GM18867 (cell line): Measurements from ENCODE around the gene CST5.
"Not testable (repeated sequence)": the region's sequence is repeated elsewhere in the genome, so short reads cannot be mapped to it uniquely, and the experiment has no call there.

Experiments used
- ATAC-seq: cut with Tn5 transposase; IDR thresholded peaks from one replicate; pipeline ENCODE4 v1.9.1; 2021; ENCODE audit warnings: mild to moderate bottlenecking, moderate library complexity; ENCODE audit not compliant: unreplicated experiment

CST5 gene

GRCh38 chr20:23879328-23879798, at the start of gene CST5:
TSS of gene CST5 (minus strand) at chr20:23879748. CDS start at chr20:23879676, 72 bp downstream.
- ATAC-seq: no peak

DNA sequence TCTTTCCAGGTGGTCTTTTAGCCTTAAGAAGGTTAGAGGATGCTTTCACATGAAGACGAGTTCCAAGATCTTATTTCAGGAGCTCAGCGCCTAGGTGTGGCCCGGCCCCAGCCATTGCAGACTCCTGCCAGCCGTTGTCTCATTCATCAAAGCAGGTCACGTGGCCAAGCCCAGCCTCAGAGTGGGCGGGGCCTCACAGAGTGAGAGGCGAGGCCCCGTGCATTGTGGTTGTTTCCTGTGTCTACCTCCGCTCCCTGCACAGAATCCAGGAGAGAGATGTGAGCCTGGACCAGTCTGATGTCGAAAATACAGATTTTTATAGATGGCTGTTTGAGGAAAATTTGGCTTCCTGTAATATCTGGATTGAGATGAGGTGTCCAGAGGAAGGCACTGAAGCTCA, 49.2 kb upstream of the CST5 start:
- ATAC-seq: no peak

GRCh38 chr20:23928353-23928752, 48.8 kb upstream of the CST5 start:
- ATAC-seq: no peak

- no peak for ATAC-seq
Observed at GRCh38 chr20:23926944-23927872, 47.7 kb upstream of the CST5 start.

DNA sequence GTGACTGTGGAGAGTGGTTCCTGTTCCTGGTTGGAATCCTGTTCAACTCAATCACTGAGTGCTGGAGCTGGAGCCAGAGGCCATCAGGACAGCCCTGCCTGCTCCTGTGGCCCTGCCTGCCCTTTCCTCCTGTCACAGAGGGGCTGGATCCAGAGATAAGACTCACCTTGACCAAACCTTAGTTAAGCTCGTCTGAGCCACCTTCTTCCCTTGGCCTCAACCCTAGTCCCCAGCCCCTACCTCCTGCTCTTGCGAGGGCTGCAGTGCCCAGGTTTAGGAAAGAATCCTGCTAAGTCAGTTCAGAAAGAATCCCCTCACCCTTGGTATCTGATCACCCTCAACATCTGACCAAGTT, 47.0 kb upstream of the CST5 start:
- no peak for ATAC-seq

- no peak for ATAC-seq
Observed at GRCh38 chr20:23925789-23926525, 46.4 kb upstream of the CST5 start.

GRCh38 chr20:23924751-23925150, 45.2 kb upstream of the CST5 start:
- ATAC-seq: no peak

- ATAC-seq: no peak
Observed at GRCh38 chr20:23923891-23924435, 44.4 kb upstream of the CST5 start.

DNA sequence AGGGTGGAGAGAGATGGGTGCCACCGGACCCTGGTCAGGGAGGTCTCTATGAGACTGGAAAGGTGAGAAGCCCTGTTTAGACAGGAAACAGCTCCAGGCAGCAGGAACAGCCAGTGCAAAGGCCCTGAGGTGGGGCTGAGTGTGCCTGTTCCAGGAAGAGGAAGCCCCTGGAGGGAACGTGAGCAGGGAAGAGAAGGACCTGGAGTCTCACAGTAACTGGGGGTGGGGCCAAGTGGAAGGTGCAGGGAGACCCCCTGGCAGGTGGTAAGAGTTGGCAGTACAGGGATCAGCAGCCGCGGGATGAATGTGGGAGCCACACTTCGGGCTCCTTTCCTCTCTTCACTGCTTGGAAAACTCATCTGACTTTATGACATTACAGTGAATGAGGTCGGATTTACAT, 43.8 kb upstream of the CST5 start:
- no peak for ATAC-seq

DNA sequence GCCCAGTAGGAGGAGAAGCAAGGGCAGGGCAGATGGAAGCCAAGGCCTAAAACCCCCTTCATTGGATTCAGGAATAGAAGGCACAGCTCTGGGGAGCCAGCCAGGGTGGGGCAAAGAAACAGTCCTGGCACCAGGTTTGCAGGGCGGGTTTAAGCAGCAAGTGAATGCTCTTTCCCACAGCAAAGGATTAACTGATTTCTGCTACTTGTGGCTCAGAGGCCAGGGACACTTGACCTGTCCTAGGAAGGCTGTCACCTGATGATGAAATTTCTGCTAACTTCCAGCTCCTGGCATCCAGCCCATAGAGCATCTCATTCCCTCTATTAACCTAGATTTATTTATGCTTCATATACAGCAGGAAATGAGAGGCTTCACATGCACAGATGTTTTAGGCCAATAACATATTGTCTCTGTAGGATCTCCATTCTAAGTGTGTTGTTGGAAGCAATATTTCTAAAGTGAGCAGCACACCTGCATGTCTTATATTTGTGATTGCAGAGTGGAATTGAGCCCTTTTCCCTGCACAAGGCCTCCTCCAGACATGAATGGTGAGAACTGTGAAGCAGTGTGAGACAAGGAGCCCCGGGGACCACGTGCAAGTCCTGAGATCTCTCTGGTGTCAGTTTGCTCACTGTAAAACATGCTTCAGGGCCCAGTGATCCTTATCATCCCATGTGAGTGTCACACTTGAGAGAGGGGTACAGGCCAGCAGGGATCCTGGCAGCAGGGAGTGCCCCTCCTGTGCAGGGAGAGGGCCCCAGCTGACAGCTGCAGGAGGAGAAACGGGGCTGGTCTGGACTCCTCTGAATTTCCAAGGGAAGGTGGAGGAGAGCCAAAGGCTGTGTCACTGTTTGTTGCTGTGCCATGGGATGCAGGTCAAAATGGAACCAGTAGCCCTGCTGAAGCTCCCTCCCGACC, 41.1 kb upstream of the CST5 start:
- ATAC-seq: no peak

- no peak for ATAC-seq
Observed at GRCh38 chr20:23918896-23919295, 39.3 kb upstream of the CST5 start.

DNA sequence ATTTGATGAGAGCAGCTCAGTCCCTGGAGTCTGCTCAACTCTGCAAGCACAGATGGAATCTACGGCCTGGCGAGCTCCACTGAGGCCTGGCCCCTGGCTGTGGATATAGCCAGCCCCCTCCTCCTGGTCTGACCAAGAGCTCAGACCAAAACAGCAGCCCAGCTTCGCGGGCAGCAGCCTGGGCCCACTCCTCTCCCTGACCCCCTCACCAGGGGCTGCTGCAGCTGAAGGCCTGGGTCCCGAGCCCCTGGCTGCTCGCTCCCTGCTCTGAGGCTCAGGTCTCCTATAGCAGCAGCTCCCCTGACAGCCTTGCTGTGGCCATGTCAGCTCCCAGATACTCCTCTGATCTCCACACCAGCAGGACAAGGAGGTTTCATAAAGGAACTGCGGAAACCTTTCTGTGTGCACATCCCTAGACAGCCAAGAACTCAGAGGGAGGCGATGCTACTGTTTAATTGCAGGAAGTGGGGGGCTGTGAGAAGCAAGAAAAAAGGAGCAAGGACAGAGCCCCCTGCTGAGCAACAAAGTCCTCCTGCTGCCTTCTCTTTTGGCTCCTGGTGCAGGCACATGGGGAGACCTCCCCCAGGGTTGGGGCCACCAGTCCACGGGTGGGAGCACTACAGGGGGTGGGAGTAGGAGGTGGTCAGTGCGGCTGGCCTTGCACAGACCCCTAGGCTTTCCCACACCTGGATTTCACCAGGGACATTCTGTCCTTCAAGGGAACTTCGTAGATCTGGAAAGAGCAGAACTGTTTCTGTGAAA, 38.7 kb upstream of the CST5 start:
- ATAC-seq: no peak

- no peak for ATAC-seq
Observed at GRCh38 chr20:23917024-23917725, 37.6 kb upstream of the CST5 start.

DNA sequence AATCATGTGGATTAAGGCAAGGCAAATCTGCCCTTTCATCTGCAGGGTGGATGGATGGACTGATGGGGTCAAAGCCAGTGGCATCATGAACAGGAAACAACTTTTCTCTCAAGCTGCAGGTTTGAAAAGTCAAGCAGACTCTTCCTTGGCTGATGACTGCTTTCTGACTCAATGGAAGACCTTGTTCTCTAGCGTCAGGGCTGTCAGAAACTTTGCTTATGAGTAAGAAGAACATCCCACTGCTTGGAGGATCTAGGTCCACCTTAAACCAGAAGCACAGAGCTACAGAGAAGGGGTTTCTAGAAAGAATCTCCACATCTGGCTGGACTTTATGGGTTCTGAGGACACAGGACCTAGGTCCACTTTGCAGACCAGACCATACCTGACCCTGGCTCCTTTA, 36.3 kb upstream of the CST5 start:
- ATAC-seq: no peak

DNA sequence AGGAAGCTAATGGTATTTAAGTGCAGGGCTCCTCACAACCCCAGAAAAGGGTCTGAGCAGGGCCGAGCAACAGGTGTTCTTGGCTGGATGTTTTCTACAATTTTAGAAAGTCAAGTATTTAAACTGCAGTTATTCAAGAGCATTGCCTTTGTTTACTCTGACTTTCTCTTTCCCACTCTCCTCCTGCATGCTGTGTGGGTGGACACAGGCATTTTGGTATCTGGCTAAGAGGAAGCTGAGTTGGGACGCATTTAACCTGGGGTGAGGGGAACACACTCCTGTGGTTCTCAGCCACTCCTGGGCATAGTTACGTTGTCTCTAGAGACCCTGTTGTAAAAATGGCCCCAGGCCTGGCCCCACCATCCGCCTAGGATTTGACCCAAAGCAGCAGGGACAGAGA, 34.9 kb upstream of the CST5 start:
- not testable (repeated sequence) for ATAC-seq

GRCh38 chr20:23910210-23910609, 30.7 kb upstream of the CST5 start:
- ATAC-seq: no peak

GRCh38 chr20:23909390-23909789, 29.8 kb upstream of the CST5 start:
- no peak for ATAC-seq

GRCh38 chr20:23907579-23907978, 28.0 kb upstream of the CST5 start:
- no peak for ATAC-seq

DNA sequence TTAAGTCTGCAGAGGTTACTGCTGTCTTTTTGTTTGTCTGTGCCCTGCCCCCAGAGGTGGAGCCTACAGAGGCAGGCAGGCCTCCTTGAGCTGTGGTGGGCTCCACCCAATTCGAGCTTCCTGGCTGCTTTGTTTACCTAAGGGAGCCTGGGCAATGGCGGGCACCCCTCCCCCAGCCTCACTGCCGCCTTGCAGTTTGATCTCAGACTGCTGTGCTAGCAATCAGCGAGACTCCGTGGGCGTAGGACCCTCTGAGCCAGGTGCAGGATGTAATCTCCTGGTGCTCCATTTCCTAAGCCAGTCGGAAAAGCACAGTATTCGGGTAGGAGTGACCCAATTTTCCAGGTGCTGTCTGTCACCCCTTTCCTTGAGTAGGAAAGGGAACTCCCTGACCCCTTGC, 22.8 kb upstream of the CST5 start:
- ATAC-seq: not testable (repeated sequence)
